CD4-positive, alpha-beta T cell (primary cell): ENCODE data around the gene C2orf69. TPM values are rescaled to one million over a fixed set of nuclear protein-coding genes. Genes with fewer than 3 reads are reported as not detected.

ENCODE experiments used
- ATAC-seq: fragments of 200-7000 bp; cut with Tn5 transposase; one replicate; pipeline ENCODE4 v1.10.0; 2022; ENCODE audit warnings: mild to moderate bottlenecking; ENCODE audit not compliant: poor library complexity
- CTCF ChIA-PET: fragments of 350-600 bp; sonication (Branson Sonifier 250); formaldehyde crosslinking; loops from one replicate; lab custom pipeline; 2021; ENCODE audit warnings: antibody characterized with exemption, inconsistent platforms; lab: Charles Lee
- POLR2A ChIA-PET: fragments of 350-600 bp; sonication (Branson Sonifier 250); formaldehyde crosslinking; loops from one replicate; lab custom pipeline; 2021; ENCODE audit warnings: antibody characterized with exemption, inconsistent platforms; lab: Charles Lee
- DNase-seq, 14 experiments: peaks; one replicate each; pipeline ENCODE4 v3.0.0-alpha.2; 2013 to 2020; ENCODE audit warnings: mixed read lengths in 2 of 14
- H3K27ac ChIP-seq, 2 donors: one replicate each; pipeline versions ENCODE4 v1.5.1 to v1.7.0; 2013; ENCODE audit warnings: low read length in 2 of 2, low read depth in 1 of 2, mild to moderate bottlenecking in 1 of 2
- H3K27me3 ChIP-seq, 2 experiments: 1 replicate in 1 of 2; 2 replicates in 1 of 2; pipeline versions ENCODE4 v1.6.1 to v1.7.0; 2013; ENCODE audit warnings: low read length in 2 of 2, control low read depth in 1 of 2, mild to moderate bottlenecking in 1 of 2, moderate library complexity in 1 of 2; ENCODE audit not compliant: insufficient read depth in 2 of 2, control insufficient read depth in 1 of 2
- H3K36me3 ChIP-seq: one replicate; pipeline ENCODE4 v1.6.1; 2013; ENCODE audit warnings: low read length, control low read depth; ENCODE audit not compliant: insufficient read depth
- H3K4me1 ChIP-seq: one replicate; pipeline ENCODE4 v1.6.1; 2013; ENCODE audit warnings: low read length, control low read depth; ENCODE audit not compliant: insufficient read depth
- H3K4me3 ChIP-seq: one replicate; pipeline ENCODE4 v1.5.1; 2013; ENCODE audit warnings: mild to moderate bottlenecking, low read length, moderate library complexity
- H3K9me3 ChIP-seq, 2 experiments: 1 replicate in 1 of 2; 2 replicates in 1 of 2; pipeline versions ENCODE4 v1.6.1 to v1.7.0; 2013; ENCODE audit warnings: low read length in 2 of 2, mild to moderate bottlenecking in 2 of 2, control low read depth in 1 of 2, moderate library complexity in 1 of 2; ENCODE audit not compliant: control insufficient read depth in 1 of 2, insufficient read depth in 1 of 2
- H3K27ac Mint-ChIP-seq: one replicate; pipeline ENCODE4 v1.8.0; 2020; ENCODE audit warnings: mixed read lengths
- H3K27me3 Mint-ChIP-seq: one replicate; pipeline ENCODE4 v1.8.0; 2021; ENCODE audit warnings: mixed read lengths
- H3K36me3 Mint-ChIP-seq: one replicate; pipeline ENCODE4 v1.8.0; 2021; ENCODE audit warnings: low read depth, mixed read lengths
- H3K4me1 Mint-ChIP-seq: one replicate; pipeline ENCODE4 v1.8.0; 2021; ENCODE audit warnings: low read depth, mixed read lengths
- H3K4me3 Mint-ChIP-seq: one replicate; pipeline ENCODE4 v1.8.0; 2020; ENCODE audit warnings: mild to moderate bottlenecking, mixed read lengths
- H3K9me3 Mint-ChIP-seq: one replicate; pipeline ENCODE4 v1.8.0; 2020; ENCODE audit warnings: mixed read lengths
- CTCF ChIP-seq: fragments of 200-600 bp; IDR thresholded peaks from one replicate; pipeline ENCODE4 v1.8.0; 2022; ENCODE audit warnings: antibody characterized with exemption, mild to moderate bottlenecking
- intact Hi-C, 2 experiments: fragments of 100-400 bp; cut with DNase I in 1 of 2; cut with micrococcal nuclease in 1 of 2; formaldehyde crosslinking; loops; one replicate each; pipeline versions ENCODE4 v1.15.1 to v1.9.0; 2023 to 2025; cut with DNase I, micrococcal nuclease
- total RNA-seq, 174 experiments: library from RNA in 2 of 174; stranded (reverse) in 2 of 174; gene quantifications; one replicate each; pipeline ENCODE4 v1.2.3 and lab custom pipeline; 2021 to 2026

C2orf69 gene
- total RNA-seq, 2 experiments from 2014 or later = 12.5 to 13.7 TPM

GRCh38 chr2:199968126-199968525 is 57.0 kb downstream of the C2orf69 start:
- H3K27me3 ChIP-seq = no peaks in the 10 kb centered on the region
- ATAC-seq = no peak
- Mint-ChIP-seq H3K27ac (no peak overlapping the region), H3K4me1 (no peaks in the 10 kb centered on the region), H3K4me3 (no peak overlapping the region), H3K9me3 (no peaks in the 10 kb centered on the region), H3K36me3 (peaks cover 49% of the 10 kb centered on the region), H3K27me3 (no peaks in the 10 kb centered on the region)
- H3K4me3 ChIP-seq = no peak overlapping the region
- H3K9me3 ChIP-seq = no peaks in the 10 kb centered on the region
- no peak for TF ChIP-seq CTCF
- DNase-seq = no peak
- ChIA-PET CTCF (no interaction called here), POLR2A (no interaction called here)
- H3K27ac ChIP-seq = no peak overlapping the region
- H3K36me3 ChIP-seq = peaks cover 31% of the 10 kb centered on the region
- intact Hi-C loops = no loop called here
- no peaks in the 10 kb centered on the region for H3K4me1 ChIP-seq

- Histone ChIP-seq H3K36me3 (no peaks in the 10 kb centered on the region), H3K27me3 (no peaks in the 10 kb centered on the region), H3K4me1 (no peaks in the 10 kb centered on the region), H3K27ac (no peak overlapping the region), H3K4me3 (no peak overlapping the region), H3K9me3 (no peaks in the 10 kb centered on the region)
- no peak for DNase-seq
- intact Hi-C loops = no loop called here
- ChIA-PET CTCF (no interaction called here), POLR2A (no interaction called here)
- no peak overlapping the region for H3K27ac Mint-ChIP-seq
- H3K4me3 Mint-ChIP-seq = no peak overlapping the region
- TF ChIP-seq CTCF = no peak
- ATAC-seq = no peak
- no peaks in the 10 kb centered on the region for H3K4me1 Mint-ChIP-seq
- H3K36me3 Mint-ChIP-seq = peaks cover 21% of the 10 kb centered on the region
- no peaks in the 10 kb centered on the region for H3K9me3 Mint-ChIP-seq
- no peaks in the 10 kb centered on the region for H3K27me3 Mint-ChIP-seq
These were observed 61.1 kb downstream of the C2orf69 start for GRCh38 chr2:199972088-199972626.

- no peaks in the 10 kb centered on the region for H3K9me3 Mint-ChIP-seq
- no peak overlapping the region for H3K27ac ChIP-seq
- no peaks in the 10 kb centered on the region for H3K4me1 ChIP-seq
- H3K4me3 Mint-ChIP-seq = no peak overlapping the region
- H3K4me1 Mint-ChIP-seq = no peaks in the 10 kb centered on the region
- ChIA-PET POLR2A (no interaction called here), CTCF (no interaction called here)
- H3K27me3 Mint-ChIP-seq = no peaks in the 10 kb centered on the region
- intact Hi-C loops = no loop called here
- ATAC-seq = no peak
- DNase-seq = no peak
- peaks cover 7% of the 10 kb centered on the region for H3K36me3 Mint-ChIP-seq
- no peak overlapping the region for H3K4me3 ChIP-seq
- no peaks in the 10 kb centered on the region for H3K9me3 ChIP-seq
- no peaks in the 10 kb centered on the region for H3K36me3 ChIP-seq
- no peak overlapping the region for H3K27ac Mint-ChIP-seq
- H3K27me3 ChIP-seq = no peaks in the 10 kb centered on the region
- peak; percentile 30 for TF ChIP-seq CTCF
These were observed 62.6 kb downstream of the C2orf69 start for GRCh38 chr2:199973703-199974102.
